HG03095 (cell line): ENCODE results near the gene HOXD13.

Experiments used
- ATAC-seq: cut with Tn5 transposase; IDR thresholded peaks from one replicate; pipeline ENCODE4 v1.9.1; 2021; ENCODE audit warnings: moderate library complexity; ENCODE audit not compliant: unreplicated experiment

Gene HOXD13

DNA sequence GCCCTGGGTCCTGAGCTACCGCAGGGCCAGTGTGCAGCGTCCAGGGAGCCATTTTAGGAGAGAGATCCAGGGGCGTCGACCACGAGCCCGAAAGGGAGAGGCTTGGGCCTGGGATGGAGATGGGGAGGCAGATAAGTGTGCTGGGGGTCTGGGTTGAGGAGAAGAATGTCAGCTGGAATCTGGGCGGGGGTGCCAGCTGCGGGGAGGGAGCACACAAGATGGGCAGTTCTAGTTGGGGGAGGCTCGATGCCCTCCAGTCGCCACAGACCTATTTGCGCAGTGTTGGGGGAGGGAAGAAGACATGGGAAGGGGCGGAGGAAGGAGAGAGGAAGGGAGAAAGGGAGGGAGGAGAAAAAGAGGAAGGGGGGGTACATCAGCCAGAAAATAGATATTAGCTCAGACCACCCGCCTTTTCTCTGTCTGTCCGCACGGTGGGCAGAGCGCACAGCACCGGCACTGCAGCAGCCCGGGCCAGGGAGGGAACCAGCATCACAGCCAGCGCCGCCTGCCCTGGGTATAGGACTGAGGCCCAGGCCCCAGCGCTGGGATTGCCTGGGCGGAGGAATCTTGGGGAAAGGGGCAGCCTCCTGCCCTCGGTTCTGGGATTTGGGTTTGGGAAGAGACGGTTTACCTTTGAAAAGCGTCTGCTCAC is 12.7 kb downstream of the HOXD13 start:
- no peak for ATAC-seq

DNA sequence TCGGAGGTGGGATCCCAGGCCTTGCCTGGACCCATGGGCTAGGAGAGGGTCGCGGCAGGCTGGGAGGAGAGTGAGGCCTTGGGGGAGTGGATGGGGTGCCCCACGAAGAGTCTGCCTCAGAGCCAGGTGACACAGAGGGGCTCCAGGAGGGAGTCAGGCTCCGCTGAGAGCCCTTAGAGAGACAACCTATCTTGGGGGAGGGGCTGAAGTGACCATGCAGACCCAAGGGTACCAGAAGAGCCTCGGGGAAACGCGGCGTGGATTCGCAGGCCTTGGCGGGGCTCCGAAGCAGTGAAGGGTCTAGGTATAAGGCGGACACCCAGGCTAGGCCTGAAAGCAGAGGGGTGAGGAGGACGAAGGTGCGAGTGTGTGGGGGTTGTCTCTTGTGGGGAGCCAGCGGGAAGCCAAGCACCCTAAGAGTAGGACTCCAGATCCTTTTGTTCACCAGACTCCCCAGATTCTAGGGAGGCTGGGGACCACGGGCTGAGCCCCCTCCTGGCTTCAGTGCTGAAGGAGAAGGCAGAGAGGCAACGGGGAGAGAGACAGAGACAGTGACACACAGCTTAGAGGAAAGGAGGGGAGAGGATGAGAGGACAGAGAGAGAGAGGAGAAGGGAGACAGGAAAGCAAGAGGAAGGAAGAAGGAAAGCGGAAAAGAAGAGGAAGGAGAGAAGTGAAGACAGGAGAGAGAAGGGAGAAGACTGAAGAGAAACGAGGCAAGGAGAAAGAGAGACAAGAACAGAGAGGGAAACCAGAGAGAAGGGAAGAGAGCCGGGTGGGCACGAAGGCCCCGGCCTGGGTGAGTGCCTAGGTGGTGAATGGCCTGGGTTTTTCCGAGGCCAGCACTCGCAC is 13.4 kb downstream of the HOXD13 start:
- no peak for ATAC-seq

DNA sequence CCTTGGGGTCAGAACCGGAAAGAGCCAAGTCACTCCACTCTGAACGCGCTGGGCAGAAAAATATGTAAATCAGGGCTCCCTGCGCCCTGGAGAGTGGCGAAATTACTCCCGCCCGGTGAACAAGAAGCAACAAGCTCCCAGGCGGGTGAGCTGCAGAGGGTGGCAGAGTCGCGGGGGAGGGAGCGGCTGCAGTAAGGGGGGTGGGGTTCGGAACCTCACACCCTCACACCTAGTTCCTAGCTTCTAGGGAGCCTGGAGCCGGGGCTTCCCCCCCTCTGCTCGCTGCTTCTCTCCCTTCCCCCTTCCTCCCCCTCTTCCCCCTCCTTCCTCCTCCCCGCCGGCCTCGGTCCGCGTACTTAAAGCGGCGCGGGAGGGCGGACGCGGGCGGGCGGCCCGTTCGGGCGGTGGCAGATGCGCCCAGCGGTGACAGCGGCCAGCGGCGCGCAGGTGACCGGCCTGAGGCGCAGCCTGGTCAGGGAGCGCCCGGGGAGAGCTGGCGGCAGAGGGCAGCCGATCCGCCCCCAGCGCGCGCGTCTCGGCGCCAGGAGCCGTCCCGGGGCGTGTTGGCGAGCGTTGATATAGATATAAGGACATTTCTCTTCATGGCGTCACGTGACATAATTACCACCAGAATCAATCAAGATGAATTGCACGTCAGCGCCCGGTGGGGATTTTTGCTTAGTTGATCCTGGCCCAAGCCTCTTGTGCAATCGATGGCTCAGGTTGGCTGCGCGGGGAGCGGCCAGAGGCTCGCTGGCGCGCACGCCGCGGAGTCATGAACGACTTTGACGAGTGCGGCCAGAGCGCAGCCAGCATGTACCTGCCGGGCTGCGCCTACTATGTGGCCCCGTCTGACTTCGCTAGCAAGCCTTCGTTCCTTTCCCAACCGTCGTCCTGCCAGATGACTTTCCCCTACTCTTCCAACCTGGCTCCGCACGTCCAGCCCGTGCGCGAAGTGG is 14.3 kb downstream of the HOXD13 start, which contains the start of gene HOXD11:
Gene HOXD11 (plus strand): TSS at position 700 of the 959 bp plus-strand sequence. CDS start 76 bp downstream, at position 776.
- no peak for ATAC-seq

DNA sequence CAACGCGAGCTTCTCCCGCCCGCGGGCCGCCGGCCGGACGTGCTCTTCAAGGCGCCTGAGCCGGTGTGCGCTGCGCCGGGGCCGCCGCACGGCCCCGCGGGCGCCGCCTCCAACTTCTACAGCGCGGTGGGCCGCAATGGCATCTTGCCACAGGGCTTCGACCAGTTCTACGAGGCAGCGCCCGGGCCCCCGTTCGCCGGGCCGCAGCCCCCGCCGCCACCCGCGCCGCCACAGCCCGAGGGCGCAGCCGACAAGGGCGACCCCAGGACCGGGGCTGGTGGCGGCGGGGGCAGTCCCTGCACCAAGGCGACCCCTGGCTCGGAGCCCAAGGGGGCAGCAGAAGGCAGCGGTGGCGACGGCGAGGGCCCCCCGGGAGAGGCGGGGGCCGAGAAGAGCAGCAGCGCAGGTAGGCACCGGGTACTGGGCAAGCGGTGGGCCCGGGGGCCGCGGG is 15.2 kb downstream of the HOXD13 start:
- no peak for ATAC-seq

DNA sequence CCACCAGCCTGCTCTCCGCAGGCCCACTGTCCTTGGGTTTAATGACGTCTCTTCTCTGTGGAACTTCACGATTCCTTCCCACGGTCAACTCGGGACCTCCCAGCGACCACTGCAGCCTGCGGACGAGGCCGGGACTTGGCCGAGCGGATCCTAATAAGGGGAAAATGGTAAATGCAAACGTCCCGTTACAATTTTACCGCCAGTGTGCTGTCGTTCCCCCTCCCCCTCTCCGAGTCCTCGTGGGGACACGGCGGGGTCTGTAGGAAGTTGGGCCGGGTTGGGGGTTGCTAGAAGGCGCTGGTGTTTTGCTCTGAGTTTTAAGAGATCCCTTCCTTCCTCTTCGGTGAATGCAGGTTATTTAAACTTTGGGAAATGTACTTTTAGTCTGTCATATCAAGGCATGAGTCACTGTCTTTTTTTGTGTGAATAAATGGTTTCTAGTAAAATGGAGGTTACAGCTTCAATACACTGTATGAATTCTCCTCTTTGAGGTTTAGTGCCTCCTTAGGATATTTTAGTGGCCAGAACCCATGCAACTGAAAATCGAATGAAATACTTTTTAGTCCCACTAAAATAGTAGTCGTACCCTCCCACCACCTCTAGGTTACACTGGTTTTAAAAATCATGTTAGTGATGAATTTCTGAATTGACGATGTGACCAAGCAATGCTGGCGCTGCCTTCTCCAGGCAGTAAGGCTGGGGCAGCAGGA is 16.8 kb downstream of the HOXD13 start:
- ATAC-seq, result no peak

DNA sequence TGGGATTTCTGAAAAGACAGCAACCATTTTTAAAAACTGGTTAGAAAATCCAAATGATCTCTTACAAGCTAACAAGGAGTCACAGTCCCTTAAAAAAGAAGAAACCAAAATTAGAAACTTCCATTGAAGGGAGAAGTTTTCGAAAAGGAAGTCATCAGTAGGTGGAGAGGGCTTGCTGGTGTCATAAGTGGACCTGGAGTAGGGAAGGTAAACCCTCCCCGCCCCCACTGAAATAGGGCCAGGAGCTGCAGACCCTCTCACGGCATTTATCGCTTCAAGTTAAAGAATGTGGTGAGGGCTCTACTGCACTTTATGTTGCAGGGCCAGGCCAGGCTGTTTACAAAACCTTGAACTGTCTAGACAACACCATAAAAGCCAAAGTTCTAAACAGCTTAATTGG is 17.4 kb downstream of the HOXD13 start:
- ATAC-seq, result no peak

DNA sequence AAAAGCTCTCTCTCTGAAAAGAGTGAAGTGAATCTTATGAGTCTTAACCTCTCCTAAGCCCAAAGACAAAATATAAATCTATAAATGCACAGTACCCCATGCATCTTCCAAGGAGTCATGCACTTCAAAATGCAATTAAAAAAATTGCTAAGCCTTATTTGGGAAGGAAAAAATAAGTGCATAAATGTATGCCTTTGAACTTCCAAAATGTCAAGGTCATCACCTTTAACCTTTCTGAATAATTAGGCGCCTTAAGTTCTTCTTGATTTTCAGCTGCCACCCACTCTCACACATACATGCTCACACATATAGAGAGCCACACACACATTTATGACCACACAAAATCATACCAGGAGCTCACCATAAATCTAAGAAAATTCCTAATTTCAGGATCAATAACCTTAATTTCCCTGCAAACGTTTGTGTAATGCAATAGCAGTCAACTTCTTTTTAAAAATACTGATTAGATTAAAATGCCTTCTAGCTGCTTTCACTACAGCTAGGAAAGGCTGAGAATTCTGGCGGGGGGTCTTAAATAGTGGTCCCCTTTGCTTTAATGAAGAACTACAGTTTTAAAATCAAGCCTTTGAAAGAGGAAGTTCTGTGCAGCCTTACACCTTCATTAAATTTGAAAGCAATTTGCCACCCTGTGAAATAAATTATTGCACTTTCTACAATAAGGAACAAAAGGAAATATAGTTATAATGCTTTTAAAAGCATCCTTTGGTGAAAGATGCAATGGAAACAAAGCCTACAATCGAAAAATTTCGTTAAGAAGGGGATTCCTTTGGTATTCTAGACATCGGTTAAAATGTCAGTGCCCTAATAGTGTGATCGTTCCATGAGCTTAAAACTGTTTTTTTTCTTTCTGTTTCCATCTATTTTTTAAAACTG is 18.1 kb downstream of the HOXD13 start:
- no peak for ATAC-seq

DNA sequence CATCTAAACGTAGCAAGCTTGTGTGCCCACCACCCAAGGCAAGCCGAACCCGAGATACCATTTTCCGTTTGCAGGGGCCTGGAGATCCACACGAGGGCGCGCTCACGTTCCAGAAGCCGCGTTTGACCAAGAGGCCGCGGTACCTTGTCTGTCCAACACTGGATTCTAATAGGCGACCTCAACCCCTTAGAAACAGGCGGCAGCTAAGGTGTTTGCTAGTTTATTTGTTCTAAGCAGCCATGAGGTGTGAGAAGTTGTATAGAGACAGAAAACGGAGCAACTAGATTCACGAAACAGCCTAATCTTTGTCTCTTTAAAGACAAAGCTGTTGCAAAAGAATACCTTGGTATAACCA is 18.8 kb downstream of the HOXD13 start:
- no peak for ATAC-seq

DNA sequence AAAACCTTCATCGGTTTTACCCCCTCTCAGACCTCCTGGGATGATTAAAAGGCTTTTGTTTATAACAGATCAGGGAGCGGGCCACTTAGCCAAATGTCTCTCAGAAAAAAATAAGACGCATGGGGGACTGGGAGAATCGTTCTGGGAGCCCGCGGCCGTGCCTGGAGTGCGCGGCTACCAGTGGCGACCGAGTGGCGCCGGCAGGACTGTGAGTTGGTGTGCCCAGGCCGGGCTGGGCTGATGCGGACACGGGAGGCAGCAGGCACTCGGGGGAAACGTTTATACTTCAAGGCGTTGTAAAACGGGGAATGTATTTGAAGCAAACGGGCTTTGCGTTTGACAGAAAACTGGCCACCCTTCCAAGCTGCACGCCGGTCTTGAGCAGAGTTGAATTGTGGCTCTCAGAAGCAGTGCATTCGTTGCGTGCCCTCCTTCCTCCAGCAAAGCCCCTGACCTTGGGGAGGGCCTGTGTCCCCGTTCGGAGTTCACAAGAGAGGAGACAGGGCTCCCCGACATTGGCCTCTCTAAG is 19.4 kb downstream of the HOXD13 start:
- ATAC-seq, result no peak

DNA sequence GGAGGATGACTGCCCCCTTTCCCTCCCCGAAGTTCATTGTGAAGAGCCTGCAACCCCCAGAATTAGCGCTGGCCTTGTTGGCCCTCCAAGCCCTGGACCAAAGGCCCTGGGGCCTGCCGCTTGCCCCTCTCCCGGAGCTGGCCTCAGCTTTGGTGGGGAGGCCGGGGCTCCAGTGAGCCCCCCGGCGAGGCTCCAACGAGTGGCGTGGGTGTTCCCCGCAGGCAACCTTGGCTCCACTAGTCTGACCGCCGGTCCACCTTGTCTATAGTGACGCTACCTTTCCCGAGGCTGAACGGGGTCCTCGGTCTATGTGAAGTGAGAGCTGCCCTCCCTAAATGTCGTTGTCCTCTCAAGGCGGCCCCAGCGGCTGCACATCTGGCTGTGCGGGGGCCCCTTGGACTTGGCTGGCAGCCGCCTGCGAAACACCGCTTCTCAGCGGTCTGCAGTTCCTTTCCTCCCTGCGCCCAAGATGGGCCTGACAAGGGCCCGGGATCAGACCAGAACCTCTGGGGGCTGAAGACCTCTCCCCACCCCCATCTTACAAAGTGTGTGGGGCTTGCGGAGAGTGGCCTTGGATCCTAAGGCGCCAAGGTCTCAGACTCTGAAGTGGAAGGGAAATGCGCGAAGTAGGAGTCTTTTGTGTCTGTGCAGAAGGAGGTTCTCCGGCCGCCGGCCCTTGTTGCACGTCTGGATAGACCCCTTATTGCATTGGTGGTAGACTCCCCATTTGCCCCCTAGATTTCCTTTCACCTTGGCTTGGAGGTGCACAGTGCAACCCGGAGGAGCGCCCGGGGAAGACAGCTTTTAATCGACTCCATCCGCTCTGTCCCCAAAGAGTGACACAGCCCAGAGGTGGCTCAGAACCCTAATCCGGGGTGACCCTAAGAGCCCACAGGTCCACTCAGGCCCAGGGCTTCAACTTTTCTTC is 20.1 kb downstream of the HOXD13 start:
- ATAC-seq, result no peak

DNA sequence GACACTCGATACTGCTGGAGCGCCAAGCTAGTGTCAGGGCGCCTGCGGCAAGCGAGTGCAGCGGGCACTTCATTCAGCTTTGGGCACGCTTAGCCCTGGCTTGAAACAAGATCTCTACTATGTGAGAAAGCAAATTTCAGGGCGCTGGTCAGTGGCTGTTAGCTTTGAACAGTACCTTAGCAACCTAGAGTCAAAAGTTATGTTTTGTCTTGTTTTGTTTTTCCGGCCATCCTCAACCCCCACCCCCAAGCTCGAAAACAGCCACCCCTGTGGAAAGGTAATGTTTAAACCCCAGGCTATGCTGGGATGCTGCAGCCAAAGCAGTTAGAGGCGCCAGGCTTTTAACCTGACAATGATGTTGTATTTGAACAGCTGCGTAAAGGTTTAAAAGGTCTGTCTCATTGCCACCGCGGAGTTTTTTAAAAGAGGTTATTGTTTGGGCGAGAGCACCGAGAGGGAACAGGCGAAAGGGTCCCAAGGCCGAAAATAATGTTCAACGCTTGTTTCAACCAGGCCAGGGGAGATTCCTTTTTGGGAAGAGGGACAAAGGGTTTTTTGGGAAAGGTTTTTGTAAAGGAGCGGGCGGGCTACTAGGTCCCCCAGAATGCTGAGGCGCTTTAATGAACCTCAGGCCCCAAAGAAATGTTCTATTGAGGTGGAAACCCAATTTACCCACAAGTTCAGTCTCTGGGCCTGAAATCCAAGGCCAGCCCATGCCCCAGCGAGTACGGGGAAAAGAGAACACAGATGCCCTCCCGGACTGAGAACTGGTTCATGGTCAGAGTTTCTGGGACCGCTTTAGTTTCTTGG is 21.8 kb downstream of the HOXD13 start:
- no peak for ATAC-seq

DNA sequence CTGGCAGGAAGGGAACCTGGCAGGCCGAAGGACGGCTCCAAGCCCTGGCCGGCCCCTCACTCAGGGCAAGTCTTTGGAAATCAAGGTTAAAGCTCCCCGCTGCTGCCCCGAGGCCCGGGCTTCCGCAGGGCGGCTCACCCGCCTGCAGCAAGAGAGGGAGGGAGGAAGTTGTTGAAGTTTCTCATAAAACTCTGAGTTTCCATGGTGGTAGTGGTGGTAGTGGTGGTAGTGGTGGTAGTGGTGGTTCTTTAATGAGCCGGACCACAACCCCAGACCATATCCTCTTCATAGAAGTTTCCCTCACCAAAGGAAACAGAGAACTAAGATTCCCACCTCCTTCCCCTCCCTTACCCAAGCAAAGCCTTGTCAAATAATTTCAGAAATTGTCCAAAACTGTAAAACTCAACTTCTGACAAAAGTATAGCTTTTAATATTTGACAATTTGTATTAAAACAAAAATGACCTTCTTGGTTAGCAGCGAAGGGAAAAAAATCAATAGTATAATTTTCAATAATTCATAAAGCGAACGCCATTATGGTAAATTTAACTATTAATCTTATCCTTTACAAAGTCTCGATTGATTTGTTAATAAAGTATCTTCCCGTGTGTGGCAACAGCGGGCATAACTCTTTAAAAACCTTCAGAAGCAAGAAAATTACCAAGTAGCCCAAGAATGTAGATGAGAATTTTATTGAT is 22.6 kb downstream of the HOXD13 start:
- ATAC-seq, result no peak

DNA sequence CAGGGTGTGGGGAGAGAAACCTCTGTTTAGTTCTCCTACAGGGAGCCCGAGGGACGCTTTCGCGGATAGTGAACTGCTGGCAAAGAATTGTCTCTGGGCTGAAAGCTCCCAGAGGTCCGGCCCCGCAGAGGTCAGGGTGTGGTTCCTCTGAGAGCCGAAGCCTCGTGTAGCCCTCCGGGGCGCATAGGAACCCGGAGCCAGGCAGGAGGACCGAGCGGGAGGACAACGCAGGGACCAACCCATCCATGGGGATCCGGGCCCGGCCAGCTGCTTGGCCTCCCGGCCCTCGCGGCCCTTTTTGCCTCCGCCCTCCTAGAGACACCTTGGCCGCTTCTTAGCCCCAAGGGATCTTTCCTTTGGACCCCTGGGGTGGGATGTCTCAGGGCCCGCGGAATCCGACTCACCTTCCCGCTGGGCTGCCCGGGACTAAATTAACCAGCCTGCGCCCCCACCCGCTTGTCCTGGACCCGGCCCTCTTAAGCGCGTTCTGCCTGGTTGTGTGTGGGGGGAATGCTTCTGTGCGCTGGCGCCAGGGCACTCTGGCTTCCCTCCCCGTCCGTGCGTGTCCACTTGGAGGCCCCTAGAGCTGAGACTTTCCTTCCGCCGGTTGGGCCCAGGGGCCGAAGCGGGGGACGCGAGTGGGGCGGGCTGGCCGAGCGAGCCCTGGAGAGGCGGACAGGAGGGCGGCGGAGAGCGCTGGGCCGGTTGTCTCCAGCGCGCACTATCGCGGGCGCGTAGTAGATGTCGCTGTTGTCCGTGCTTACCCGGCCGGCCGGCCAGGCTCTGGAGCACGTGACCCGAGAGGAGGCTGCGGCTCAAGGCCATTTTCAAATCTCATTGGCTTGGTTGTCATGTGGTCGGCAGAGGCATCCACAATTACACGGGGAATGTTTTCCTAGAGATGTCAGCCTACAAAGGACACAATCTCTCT is 23.6 kb downstream of the HOXD13 start, which contains the start of gene HOXD10:
Gene HOXD10 (plus strand): TSS at position 896 of the 931 bp plus-strand sequence. CDS start 56 bp downstream, outside the sequence.
- ATAC-seq, result no peak

DNA sequence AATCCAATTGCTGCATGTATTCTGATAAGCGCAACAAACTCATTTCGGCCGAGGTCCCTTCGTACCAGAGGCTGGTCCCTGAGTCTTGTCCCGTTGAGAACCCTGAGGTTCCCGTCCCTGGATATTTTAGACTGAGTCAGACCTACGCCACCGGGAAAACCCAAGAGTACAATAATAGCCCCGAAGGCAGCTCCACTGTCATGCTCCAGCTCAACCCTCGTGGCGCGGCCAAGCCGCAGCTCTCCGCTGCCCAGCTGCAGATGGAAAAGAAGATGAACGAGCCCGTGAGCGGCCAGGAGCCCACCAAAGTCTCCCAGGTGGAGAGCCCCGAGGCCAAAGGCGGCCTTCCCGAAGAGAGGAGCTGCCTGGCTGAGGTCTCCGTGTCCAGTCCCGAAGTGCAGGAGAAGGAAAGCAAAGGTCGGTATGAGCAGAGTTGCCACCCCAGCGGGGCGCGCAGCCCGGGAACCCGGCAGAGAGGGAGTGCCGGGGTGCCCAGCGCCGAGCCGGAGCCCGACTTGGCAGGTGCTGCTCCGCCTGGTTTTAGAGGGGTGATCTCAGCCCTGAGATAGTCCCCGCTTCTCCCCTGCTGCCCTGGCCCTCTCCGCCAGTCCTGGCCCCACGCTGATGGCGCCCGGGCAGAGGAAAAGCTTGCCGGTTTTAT is 24.8 kb downstream of the HOXD13 start:
- no peak for ATAC-seq

DNA sequence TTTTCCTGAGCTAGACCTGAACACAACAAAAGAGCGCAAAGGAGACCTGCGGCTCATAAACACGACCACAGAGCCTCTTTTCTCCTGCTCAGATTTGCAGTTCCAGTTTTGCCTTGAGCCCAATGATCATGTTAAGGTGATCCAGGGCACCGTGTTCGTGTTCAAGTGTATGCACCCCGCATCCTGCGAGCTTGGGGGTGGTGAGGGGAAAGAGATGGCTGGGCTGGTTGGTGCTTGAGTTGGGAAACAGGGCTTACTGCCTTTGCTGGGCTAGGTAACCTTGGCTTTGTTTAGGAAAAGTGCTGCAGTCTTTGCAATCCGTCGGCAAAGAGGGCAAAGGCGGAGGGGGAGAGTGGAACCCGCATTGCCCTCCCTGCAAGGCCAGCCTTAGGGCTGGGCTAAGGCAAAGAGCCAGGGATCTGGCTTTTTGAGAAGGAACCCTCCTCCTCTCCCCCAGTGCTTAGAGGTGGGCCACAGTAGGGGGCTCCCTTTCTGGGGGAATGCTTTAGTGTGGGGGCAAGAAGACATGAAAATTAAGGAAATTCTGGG is 25.4 kb downstream of the HOXD13 start:
- ATAC-seq, result no peak
